OCI-LY7 (cell line): ENCODE data around the gene GREM1. TPM values are rescaled to one million over a fixed set of nuclear protein-coding genes. Genes with fewer than 3 reads are reported as not detected.

Experiments
- BruUV-seq: library from RNA; stranded (reverse); fragments of 400-500 nt; replicated peaks from 2 replicates; lab custom pipeline; 2021; lab: Mats Ljungman, UMichigan
- CTCF ChIA-PET: fragments of 300-600 bp; sonication (Branson Sonifier 250); formaldehyde crosslinking; loops from one replicate; lab custom pipeline; 2022; ENCODE audit warnings: antibody characterized with exemption; ENCODE audit not compliant: unreplicated experiment; lab: Charles Lee
- POLR2A ChIA-PET: fragments of 300-600 bp; sonication (Branson Sonifier 250); formaldehyde crosslinking; loops from one replicate; lab custom pipeline; 2022; ENCODE audit warnings: antibody characterized with exemption; lab: Charles Lee
- DNase-seq: peaks from one replicate; pipeline ENCODE4 v3.0.0-alpha.2; 2015; ENCODE audit warnings: low spot score
- H2AFZ ChIP-seq: fragments of 200-600 bp; sonication (generic), shearing (Covaris generic); 2 replicates; pipeline ENCODE4 v1.6.1; 2014; ENCODE audit warnings: mild to moderate bottlenecking, antibody characterized with exemption, low read length, moderate library complexity
- H3K27ac ChIP-seq: fragments of 200-600 bp; sonication (generic); 2 replicates; pipeline ENCODE4 v1.5.1; 2014; ENCODE audit warnings: mixed run types, low read depth, mild to moderate bottlenecking, moderate library complexity, low read length, inconsistent platforms; ENCODE audit not compliant: poor library complexity, severe bottlenecking
- H3K36me3 ChIP-seq: fragments of 200-600 bp; sonication (generic); 2 replicates; pipeline ENCODE4 v1.6.1; 2014; ENCODE audit warnings: mild to moderate bottlenecking, antibody characterized with exemption, low read length, moderate library complexity, mixed read lengths; ENCODE audit not compliant: insufficient read depth
- H3K4me1 ChIP-seq: fragments of 200-600 bp; sonication (generic); 2 replicates; pipeline ENCODE4 v1.5.1; 2014; ENCODE audit warnings: mild to moderate bottlenecking, low read length; ENCODE audit not compliant: insufficient read depth, poor library complexity, severe bottlenecking
- H3K4me2 ChIP-seq: fragments of 200-600 bp; sonication (generic); 2 replicates; pipeline ENCODE4 v1.6.1; 2014; ENCODE audit warnings: mild to moderate bottlenecking, low read length
- H3K4me3 ChIP-seq: fragments of 200-600 bp; sonication (generic); 2 replicates; pipeline ENCODE4 v1.5.1; 2014; ENCODE audit warnings: mild to moderate bottlenecking, low read depth, low read length; ENCODE audit not compliant: poor library complexity, severe bottlenecking
- H3K79me2 ChIP-seq: fragments of 200-600 bp; sonication (generic); 2 replicates; pipeline ENCODE4 v1.6.1; 2016; ENCODE audit warnings: low read depth, mild to moderate bottlenecking, low read length, moderate library complexity, mixed read lengths; ENCODE audit not compliant: insufficient read depth
- H3K9me2 ChIP-seq: fragments of 200-600 bp; sonication (generic); 2 replicates; pipeline ENCODE4 v1.6.1; 2016; ENCODE audit warnings: mild to moderate bottlenecking, low read length, mixed read lengths; ENCODE audit not compliant: insufficient read depth
- H3K9me3 ChIP-seq: fragments of 200-600 bp; sonication (generic); 2 replicates; pipeline ENCODE4 v1.6.1; 2014; ENCODE audit warnings: mild to moderate bottlenecking, mixed run types, low read length, mixed read lengths
- H4K20me1 ChIP-seq: fragments of 200-600 bp; sonication (generic); 2 replicates; pipeline ENCODE4 v1.6.1; 2014; ENCODE audit warnings: mild to moderate bottlenecking, antibody characterized with exemption, low read length, moderate library complexity, mixed read lengths; ENCODE audit not compliant: insufficient read depth
- EZH2phosphoT487 ChIP-seq: fragments of 200-600 bp; sonication (generic); IDR thresholded peaks from 2 replicates; pipeline ENCODE4 v1.6.1; 2018; ENCODE audit warnings: low read depth, borderline replicate concordance, mild to moderate bottlenecking, mixed run types, antibody characterized with exemption, low read length, moderate library complexity, mixed read lengths
- intact Hi-C: fragments of 100-400 bp; cut with micrococcal nuclease; formaldehyde crosslinking; loops from one replicate; pipeline ENCODE4 v1.10.0; 2022; ENCODE audit not compliant: unreplicated experiment
- total RNA-seq, 2 experiments: library from RNA; depleted of rRNA in 1 of 2; stranded (reverse); fragments of >200 nt in 1 of 2; shearing (Covaris generic) in 1 of 2; gene quantifications; 2 replicates each; pipeline ENCODE4 v1.2.3, GENCODE V29; 2014 to 2022
- TF ChIP-seq, protein P1 (sequence below): fragments of 200-600 bp; sonication (generic); conservative IDR thresholded peaks from 2 replicates; pipeline ENCODE4 v1.5.1; 2014; ENCODE audit warnings: mild to moderate bottlenecking, antibody characterized with exemption, low read length, moderate library complexity, mixed read lengths

Gene GREM1
- total RNA-seq, 2 experiments from 2014 or later, result not detected

DNA sequence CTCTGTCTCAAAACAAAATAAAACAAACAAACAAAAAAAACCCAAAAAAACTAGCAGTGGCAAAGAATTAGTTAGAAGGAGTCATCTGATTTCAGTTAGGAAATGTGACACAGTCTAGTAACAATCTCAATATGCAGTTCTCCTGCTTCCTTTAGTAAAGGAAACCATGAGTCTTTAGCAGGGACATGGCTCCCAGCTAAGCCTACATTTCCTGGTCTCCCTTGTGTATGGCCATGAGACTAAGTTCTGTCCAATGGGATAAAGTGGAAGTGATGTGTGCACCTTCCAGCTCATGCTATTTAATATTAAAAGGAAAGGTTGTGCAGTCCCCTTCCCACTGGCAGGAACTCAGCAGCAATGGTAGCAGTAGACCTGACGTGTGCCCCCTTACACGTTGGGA is 74.6 kb downstream of the GREM1 start:
- ChIA-PET CTCF (no interaction called here), POLR2A (interaction anchor here (0.7 kb wide), 2 partner anchors 40 to 682 kb away, joined by 4 to 6 read pairs; no protein-coding TSS in a partner anchor)
- H3K4me1 ChIP-seq, result no peaks in the 10 kb centered on the region
- intact Hi-C loops, result no loop called here
- H3K4me3 ChIP-seq, result no peak overlapping the region
- H3K27ac ChIP-seq, result no peak overlapping the region
- H3K4me2 ChIP-seq, result no peak overlapping the region
- no peak for DNase-seq
- H3K9me2 ChIP-seq, result no peaks in the 10 kb centered on the region
- TF ChIP-seq, protein P1, sequence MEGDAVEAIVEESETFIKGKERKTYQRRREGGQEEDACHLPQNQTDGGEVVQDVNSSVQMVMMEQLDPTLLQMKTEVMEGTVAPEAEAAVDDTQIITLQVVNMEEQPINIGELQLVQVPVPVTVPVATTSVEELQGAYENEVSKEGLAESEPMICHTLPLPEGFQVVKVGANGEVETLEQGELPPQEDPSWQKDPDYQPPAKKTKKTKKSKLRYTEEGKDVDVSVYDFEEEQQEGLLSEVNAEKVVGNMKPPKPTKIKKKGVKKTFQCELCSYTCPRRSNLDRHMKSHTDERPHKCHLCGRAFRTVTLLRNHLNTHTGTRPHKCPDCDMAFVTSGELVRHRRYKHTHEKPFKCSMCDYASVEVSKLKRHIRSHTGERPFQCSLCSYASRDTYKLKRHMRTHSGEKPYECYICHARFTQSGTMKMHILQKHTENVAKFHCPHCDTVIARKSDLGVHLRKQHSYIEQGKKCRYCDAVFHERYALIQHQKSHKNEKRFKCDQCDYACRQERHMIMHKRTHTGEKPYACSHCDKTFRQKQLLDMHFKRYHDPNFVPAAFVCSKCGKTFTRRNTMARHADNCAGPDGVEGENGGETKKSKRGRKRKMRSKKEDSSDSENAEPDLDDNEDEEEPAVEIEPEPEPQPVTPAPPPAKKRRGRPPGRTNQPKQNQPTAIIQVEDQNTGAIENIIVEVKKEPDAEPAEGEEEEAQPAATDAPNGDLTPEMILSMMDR, result no peak
- TF ChIP-seq EZH2phosphoT487, result no peak
- H2AFZ ChIP-seq, result no peak overlapping the region
- H3K9me3 ChIP-seq, result no peaks in the 10 kb centered on the region
- H3K79me2 ChIP-seq, result no peaks in the 10 kb centered on the region
- no peaks in the 10 kb centered on the region for H4K20me1 ChIP-seq
- no peaks in the 10 kb centered on the region for H3K36me3 ChIP-seq
- BruUV-seq, result no TSS peak

Other genes starting within 250 kb of the GREM1 start
- 0.08 and 2.0 TPM in 2 replicates for gene GOLGA8N, start 124.5 kb upstream of the GREM1 start, total RNA-seq (2014; rRNA removed; shearing (Covaris generic))
- gene GOLGA8N, start 124.5 kb upstream of the GREM1 start, total RNA-seq (2022), result 1.4 and 2.8 TPM in 2 replicates
- gene ARHGAP11A, start 102.5 kb upstream of the GREM1 start, total RNA-seq (2014; rRNA removed; shearing (Covaris generic)), result 41.0 and 50.5 TPM in 2 replicates
- gene ARHGAP11A, start 102.5 kb upstream of the GREM1 start, total RNA-seq (2022), result 134 and 150 TPM in 2 replicates
- gene SCG5, start 76.3 kb upstream of the GREM1 start, total RNA-seq (2014; rRNA removed; shearing (Covaris generic)), result 1.5 and 6.5 TPM in 2 replicates
- 4.1 and 4.7 TPM in 2 replicates for gene SCG5, start 76.3 kb upstream of the GREM1 start, total RNA-seq (2022)